Stimulated activated CD8-positive, alpha-beta memory T cell treated with anti-CD3 and anti-CD28 coated beads, Interleukin-12 subunit alpha, Interleukin-12 subunit beta, amount 100 ng/mL, for 24 hours (primary cell): Measurements from ENCODE around the gene FOXN3.
A peak's percentile ranks its signal among the peaks of the same experiment; 100 is the strongest.
"Not testable (repeated sequence)": the region's sequence is repeated elsewhere in the genome, so short reads cannot be mapped to it uniquely, and the experiment has no call there.

ENCODE experiments used
- DNase-seq: peaks from one replicate; pipeline ENCODE4 v3.0.0-alpha.2; 2020; ENCODE audit errors: extremely low read depth

FOXN3 gene

DNA sequence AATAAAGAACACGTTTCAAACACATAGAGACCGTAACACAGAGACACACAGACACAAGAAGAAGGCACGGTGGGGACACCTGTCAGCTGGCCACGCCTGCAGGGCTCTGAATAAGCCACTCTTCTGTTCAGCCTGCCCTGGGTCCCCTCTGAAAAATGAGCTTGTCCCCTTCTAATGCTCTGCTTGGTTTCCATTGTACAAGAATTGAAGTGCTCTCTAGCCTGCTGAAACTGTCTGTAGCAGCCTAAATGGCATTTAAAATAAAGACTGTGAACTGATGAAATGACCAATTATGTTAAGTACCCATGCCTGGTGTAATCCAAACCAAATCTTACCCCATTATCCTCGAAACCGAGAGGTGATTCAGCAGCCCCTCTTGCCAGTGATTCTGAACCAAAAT is 139.8 kb downstream of the FOXN3 start:
- no peak for DNase-seq

DNA sequence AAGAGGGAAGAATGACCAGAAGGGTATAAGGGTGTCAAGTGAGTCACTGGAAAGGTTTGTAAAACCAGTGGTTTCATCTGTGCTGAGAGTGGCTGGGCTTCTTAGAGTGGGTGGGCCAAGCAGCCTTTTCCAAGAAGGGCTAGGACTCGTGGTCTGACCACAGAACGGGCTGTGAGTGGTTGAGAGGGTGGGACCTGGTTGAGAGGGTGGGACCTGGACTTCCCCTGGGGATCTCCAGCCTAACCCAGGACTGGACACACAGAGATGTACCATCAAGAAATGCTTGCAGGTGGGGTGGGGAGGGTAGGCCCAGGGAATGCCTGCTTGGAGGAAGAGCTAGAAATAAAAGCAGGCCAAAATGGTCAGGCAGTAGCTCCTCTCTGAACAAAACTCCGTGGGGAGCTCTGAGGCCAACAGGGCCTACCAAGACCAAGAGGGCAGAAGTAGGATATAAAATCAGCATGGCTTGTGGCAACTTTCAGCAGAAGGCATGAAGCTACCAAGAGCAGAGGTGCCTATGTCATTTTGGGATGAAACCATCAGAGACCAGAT is 140.5 kb downstream of the FOXN3 start:
- peak; percentile 50 for DNase-seq

DNA sequence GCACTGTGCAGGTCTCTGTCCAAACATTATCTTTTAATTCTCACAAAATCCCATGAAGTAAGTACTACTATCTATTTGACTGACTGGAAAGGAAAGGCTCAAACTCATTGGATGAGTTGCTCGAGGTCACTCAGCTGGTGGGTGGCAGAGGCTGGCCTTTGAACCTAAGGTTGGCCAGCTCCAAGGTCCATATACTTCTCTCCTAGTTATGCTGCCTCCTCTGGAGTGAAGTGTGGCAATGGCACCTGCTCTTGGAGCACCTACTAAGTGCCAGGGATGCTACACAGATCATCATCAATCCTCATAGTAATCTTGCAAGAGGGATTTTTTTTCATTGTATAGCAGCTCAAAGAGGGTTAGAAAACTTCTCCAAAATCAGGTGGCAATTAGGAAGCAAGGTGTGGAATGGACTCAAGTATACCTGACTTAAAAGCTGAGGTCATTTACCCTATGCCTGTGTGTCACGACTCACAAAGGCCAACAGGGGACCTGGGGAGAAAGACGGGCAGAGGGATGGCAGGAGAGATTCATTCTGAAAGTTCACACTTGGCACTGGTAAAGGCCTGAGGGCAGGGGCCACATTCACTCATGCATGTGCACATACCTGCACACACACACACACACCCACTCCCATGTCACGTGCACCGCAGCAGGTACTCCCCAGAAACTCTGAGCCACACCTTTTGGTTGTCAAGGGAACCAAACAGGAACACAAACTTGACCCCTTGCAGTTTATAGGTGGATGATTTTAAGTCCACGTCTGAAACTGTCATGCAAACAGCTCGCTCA is 146.4 kb downstream of the FOXN3 start:
- no peak for DNase-seq

DNA sequence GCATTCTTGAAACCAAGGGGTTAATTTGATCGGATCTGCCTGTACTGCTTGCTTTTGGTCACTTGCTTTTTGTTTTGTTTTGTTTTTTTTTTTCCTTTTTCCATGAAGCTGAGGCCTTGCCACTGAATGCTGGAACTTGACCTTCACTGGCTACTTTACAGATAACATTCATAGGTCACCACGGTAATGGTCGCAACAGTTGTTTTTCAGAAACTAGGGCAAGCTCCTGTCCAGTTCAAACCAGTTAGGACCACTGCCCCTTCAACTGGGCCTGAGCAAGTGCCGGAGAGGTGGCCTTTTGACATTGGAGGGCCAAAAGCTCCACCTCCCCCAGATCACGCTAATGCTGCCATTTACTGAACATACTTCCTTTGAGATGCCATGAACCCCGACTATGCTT is 147.6 kb downstream of the FOXN3 start:
- no peak for DNase-seq

DNA sequence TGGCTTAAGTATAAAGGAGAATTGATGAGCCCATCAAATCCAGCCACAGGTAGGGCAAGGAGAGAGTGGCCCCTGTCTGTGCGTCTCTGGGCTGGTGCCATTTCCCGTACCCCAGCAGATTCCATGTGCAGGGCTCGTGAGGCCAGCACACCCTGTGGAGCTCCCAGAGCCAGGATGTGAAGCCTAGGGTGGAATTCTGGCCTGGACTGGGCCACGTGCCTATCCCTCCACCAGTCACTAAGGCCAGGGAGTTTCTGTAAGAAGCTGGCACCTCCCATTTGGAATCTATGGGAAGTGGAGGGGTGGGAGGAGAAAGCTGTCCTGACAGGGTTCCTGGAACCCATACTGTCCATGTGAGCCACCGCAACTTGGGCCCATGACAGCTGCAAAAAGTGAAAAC is 148.5 kb downstream of the FOXN3 start:
- no peak for DNase-seq

DNA sequence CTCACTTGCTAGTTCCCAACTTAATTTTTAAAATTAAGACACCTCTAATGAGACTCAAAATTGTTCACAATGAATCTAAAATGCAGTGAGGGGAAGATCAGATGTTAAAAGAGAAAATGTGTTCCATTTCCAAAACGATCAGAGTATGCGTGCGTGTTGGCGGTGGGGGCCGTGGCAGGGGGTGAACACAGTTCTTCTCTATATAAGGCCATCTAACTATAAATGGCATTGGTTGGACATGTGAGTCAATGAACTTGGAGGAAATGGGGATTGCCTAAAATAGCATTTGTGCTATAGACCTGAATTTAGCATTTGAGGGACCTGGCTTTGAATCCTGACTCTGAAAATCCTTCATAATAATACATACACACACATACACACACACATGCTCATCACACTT is 149.4 kb downstream of the FOXN3 start:
- DNase-seq, result no peak

DNA sequence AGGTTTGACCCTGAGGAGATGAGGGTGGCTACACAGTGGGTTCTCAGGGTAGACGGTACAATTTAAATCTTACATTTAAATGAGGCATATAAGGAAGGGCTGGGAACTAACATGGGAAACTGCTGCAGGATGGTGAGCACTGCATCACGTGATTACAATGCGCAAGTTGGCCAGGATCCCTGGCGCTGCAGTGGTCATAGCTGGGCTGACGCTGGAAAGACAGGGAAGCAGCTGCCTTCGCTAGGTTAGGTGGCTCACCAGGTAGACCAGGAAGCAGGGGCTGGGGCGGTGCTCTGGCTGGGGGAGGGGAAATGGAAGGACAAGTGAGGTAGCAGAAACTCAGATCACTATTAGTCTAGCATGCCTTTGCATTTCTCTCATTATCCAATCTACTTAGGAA is 149.9 kb downstream of the FOXN3 start:
- DNase-seq, result no peak

DNA sequence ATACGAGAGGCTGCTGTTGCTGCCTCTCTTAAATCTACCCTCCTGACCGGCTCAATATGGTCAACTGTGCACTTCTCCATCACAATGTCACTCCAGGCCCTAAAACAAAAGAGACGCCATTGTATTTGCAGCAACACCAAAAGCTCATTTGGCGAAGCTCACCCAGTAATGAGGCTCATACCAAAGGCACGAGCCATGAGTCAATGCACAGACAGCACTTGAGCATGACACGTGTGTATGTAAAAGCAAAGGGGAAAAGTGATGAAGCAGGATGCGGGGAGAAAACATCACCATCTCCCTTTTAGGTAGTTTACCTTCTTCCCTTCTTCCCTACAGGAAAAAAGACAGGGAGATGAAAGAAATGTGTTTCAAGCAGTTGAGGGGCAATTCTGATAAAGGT is 150.3 kb downstream of the FOXN3 start:
- no peak for DNase-seq

DNA sequence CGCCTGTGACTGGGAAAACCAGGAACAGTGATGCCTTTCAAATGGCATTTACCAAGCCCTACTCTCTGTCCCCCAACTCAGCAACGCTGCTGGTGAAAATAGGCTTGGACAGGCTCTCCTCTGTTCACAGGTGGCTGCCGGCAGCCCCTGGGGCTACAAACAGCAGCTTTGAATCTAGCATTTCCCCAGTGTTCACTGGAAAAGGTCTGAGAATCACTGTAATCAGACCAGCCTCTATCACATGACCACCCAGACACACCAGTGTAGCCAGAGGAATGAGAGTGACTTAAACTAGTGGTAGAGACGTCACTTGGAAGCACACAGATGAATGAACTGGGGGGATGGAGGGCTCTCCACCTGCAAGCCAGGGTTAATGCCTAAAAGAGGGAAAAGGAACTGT is 151.8 kb downstream of the FOXN3 start:
- no peak for DNase-seq

DNA sequence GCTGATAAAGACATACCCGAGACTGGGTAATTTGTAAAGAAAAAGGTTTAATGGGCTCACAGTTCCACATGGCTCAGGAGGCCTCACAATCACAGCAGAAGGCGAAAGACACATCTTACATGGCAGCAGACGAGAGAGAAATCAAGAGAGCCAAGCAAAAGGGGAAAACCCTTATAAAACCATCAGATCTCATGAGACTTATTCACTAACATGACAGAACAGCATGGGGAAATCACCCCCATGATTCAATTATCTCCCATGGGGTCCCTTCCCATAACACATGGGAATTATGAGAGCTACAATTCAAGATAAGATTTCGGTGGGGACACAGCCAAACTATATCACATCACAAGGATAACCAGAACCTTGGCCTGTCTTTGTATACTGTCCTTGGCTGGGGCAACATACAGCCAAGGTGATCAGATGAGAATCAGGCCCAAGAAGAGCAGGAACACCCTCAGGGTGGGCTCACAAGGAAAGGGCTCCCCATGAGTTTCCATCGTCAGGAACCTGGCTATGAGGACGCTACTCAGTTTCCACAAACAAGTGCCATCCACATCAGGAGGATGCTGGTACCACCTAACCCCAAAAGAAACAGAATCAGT is 152.7 kb downstream of the FOXN3 start:
- DNase-seq, result no peak

DNA sequence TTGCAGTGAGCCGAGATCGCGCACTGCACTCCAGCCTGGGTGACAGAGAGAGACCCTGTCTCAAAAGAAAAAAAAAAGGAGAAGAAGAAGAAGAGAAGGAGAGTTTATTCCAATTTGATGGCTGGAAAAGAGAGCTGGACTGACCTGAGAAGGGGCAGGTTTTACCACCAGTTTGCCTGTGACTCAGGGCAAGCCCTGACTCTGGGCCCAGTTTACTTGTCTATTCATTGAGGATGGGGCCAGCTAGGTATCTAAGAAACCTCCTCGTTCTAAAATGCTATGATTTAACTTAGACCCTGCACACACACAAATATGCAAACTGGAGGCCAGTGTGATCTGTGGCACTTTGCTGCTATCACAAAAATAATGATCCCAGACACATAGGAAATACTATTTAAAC is 155.0 kb downstream of the FOXN3 start:
- no peak for DNase-seq

DNA sequence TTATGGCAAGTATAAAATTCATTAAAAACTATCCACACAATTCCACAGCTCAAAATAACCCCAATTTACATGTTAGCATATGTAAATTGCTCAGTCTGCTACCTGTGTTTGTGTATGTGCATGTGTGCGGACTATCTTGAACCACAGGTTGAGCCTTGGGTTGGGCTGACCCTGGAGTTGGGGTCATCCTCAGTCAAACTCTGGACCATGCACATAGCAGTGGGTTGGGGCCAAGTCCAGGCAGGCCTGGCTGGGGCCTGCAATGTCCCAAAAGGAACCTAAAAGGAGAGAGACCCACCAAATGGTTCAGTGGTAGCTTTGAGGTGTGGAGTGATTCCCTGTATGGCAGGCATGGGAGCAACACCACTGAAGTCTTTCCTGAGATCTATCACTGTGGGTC is 156.1 kb downstream of the FOXN3 start:
- no peak for DNase-seq

DNA sequence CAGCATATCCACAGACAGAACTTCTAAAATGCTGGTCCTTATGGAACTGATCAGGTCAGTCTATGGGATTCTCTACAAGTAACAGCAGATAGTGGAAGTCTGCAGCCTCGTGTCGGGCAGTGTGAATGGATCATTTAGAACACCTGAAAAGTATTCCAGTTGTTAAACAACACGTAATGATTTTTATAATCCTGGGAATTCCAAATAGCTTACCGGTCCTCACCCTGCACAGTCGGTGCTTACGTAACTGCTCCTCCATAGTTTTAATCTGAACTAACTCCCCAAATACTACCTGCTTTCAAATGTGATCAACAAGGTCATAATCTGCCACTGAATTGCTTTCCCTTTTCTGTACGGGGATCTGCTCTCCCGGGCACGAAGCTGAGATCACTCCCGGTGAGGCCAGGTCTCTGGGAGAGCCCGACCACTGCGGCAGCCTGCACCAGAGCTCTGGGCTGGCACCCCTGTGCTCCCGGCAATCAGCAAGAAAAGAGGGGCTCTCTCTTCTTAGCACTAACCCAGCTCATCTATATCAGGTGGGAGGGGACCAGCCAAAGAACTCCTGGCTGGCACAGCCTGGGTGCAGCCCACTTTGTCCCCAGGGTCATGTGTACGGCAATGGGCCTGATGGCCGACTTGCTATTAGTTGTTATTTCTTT is 157.0 kb downstream of the FOXN3 start:
- DNase-seq, result no peak

DNA sequence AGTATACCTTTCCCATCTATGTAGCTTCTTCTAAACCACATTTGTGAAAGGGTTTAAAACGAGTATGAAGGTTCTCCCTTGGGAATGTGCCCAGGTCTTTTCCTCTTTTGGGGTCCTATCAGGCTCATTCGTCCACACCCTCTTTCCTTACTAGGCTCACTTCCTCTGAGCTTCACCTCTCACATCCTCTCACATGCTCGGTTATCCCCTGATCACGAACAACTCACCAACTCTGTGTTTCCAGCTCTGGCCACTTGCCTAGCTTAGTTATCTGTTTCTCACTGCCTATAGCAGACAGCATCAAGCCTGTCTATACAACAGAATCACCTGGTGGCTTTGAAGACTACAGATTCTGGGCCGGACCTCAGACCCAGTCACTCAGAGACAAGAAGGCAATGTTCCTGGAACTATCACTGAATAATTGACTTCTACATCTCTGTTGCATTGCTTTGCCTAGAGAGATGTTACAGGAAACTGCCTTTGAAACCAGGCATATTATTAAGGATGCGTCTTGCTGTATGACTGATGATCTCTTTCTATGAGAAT is 158.2 kb downstream of the FOXN3 start:
- no peak for DNase-seq

DNA sequence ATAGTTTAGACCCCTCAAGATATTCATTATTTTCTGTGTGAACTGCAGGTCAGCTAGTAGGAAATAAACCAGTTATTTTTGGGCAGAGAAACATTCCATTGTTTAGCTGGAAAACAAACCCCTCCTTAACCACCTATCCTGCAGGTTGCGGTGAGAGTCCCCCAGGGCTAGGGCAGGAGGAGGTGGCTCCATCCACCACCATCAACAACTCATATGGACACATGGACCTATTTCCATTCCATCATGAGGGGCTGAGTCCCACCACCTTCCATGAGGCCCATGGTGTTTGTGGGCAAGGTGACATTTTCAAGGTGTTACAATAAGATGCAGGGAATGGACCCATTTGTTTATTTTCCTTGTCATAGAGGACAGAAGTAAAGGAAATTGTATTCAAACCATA is 160.1 kb downstream of the FOXN3 start:
- DNase-seq, result no peak

DNA sequence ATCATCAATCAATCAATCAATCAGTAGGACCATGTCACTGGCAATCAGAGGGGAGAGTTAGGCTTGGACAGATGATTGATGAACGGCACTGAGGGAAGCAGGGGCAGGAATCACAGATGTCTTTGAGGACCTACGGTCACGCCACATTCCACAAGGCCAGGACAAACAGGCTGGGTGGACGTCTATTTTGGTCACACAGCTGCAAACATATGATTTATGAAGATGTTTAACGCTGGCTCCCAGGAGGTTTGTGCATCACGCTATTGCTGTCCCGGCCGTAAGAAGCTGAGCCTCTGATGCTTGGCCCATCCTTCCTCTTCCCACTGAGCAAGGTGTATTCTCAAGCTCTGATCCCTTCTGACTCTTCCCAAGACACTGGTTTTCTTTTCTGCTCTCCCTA is 160.8 kb downstream of the FOXN3 start:
- no peak for DNase-seq

DNA sequence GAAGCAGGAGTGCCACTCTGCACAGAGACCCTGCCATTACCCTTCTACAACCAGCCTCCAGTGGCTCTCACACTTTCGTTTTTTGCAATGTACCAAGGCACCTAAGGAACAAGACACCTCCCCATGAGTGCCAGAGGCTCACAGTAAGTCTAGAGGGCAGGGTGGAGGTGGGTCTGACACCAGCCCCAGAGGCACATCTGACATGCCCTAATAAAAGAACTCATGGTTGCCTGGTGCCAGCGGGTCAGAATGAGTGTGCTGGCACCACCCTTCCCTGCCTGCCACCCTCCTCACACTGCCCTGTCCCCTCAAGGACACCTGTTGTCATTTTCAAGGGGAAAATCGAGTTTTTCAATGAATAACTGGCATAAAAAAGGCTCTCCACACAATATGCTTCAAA is 161.2 kb downstream of the FOXN3 start:
- no peak for DNase-seq

DNA sequence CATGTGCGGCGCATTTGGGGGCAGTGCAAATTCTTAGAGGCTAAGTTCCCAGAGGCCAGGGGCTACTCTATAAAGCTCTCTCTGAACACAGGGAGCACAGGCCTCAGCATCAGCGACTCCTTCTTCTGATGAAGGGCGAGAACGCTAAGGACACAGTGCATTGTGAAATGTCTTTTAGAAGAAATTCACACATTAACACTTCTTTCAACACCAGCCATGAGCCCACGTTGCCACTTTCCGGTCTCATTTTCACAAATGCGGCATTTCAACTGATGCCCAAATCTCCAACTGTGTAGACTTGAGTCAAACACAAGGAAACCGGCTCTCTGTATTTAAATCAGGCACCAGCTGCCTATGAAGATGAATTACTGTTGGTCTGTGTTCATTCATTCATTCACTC is 162.0 kb downstream of the FOXN3 start:
- no peak for DNase-seq

DNA sequence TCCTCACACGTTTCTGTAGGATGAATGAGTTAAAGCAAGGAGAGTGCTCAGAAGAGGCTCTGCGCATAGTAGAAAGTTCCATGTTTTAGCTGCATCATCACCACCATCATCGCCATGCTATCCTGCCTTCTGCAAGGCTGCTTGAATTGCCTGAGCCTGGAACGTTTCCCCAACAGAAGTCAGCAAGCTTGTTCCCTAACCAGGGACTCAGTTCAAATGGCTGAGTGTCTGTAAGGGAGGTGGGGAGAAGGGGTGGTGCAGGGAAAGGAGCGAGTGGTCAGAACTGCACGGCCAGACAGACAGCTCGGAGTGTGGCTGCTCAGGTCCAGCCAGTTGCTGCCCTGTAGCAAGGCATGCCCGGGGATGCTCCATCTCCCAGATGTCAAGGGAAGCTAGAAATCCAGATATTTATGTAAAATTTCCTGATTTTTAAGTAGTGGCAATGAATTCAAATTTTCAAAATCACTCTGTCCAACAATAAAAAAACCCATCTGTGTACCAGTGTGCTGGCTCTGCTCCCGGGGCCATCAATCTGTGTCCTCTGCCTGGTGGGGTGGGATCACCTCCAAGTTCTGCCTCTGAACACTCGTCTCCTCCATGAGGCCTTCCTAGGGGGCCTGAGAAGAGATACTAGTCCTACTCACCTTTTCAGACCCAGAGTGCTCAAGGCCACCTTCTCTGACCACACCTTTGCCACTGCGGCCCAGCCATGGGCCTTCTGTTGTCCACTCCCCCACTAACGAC is 162.7 kb downstream of the FOXN3 start:
- DNase-seq, result no peak

DNA sequence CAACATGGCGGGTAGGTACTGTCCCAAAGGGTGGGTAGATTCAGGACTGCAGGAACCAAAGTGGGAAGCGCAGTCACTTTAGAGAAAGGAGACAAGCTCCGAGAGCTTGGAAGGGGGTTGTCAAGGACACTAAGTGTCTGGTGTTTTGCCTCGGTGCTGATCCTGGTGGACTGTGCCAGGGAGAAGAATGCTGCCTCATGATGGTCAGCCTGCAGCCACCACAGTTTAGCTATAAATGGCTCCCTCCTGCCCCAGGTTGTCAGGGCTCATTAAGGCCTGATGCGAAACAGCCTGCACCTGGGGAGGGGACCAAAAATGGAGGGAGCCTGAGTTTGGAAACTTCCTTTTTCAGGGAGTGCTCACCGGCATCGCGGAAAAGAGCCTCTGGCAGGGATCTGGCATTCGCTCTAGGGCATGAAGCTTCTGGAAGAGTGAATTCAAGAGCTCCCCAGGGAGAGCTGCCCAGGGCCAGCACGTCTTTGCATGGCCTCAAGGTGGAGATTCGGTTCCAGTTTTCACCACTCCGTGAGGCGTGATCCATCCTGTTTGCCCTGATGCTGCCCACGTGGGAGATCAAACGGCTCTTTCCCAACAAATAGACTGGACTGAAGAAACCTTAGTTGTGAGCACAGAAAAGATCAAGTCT is 164.0 kb downstream of the FOXN3 start:
- no peak for DNase-seq

DNA sequence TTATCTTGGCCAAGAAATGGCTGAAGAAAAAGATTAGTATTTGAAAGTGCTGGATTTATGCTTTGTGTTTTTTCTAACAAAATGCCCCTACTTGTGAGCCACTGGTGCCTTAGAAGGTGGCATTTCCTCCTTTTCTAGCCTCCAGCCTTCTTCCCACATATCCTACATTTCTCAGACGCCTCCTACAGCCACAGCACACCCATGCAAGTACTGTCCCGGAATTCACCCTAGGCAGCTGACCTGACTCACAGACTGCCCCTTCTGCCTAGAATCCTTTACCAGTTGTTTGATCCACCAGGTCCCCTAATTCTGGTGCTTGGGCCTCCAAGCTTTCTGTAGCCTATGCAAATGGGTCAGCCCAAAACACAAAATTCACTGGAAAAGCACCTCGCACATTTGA is 166.0 kb downstream of the FOXN3 start:
- no peak for DNase-seq

DNA sequence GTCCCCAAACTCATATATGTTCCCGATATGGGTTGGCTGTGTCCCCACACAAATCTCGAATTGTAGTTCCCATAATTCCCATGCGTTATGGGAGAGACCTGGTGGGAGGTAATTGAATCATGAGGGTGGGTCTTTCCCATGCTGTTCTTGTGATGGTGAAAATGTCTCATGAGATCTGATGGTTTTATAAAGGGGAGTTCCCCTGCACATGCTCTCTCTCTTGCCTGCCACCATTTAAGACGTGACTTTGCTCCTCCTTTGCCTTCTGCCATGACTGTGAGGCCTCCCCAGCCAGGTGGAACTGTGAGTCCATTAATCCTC is 166.4 kb downstream of the FOXN3 start:
- not testable (repeated sequence) for DNase-seq
